Body of pancreas (tissue), 4 donors: Measurements from ENCODE around the gene C4B. TPM values are rescaled to one million over a fixed set of nuclear protein-coding genes. Genes with fewer than 3 reads are reported as not detected.

Experiments used
- ATAC-seq: fragments of 150-250 bp; one replicate; pipeline ENCODE4 v1.9.1; 2016
- DNase-seq, 4 donors: peaks; one replicate each; pipeline ENCODE4 v3.0.0-alpha.2; 2019
- H3K27ac ChIP-seq, 4 donors: fragments of 200-600 bp; sonication (generic); 1 replicate in 3 of 4; 2 replicates in 1 of 4; pipeline versions ENCODE4 v1.5.1 to v1.6.1; 2016 to 2019; ENCODE audit warnings: mild to moderate bottlenecking in 1 of 4, mixed read lengths in 1 of 4, moderate library complexity in 1 of 4
- H3K27me3 ChIP-seq, 2 donors: fragments of 200-600 bp; sonication (generic); one replicate each; pipeline ENCODE4 v1.6.0; 2016; ENCODE audit warnings: mild to moderate bottlenecking in 1 of 2
- H3K36me3 ChIP-seq, 2 donors: fragments of 200-600 bp; sonication (generic); replicated peaks in 1 of 2; 2 replicates each; pipeline ENCODE4 v1.5.1; 2016; ENCODE audit warnings: low read depth in 2 of 2; ENCODE audit not compliant: insufficient read depth in 1 of 2
- H3K4me1 ChIP-seq: fragments of 200-600 bp; sonication (generic); one replicate; pipeline ENCODE4 v1.6.0; 2016
- H3K4me3 ChIP-seq, 2 donors: fragments of 200-600 bp; sonication (generic); 1 replicate in 1 of 2; 2 replicates in 1 of 2; pipeline ENCODE4 v1.5.1; 2016 to 2019
- H3K9me3 ChIP-seq, 3 donors: fragments of 200-600 bp; sonication (generic); 1 replicate in 2 of 3; 2 replicates in 1 of 3; pipeline ENCODE4 v1.5.1; 2016
- CTCF ChIP-seq, 7 experiments: fragments of 450-650 bp in 4 of 7; fragments of 200-600 bp in 3 of 7; sonication (generic) in 3 of 7; IDR thresholded peaks; one replicate each; pipeline ENCODE4 v1.5.1; 2016 to 2019; ENCODE audit warnings: antibody characterized with exemption in 7 of 7
- POLR2A ChIP-seq, 3 donors: fragments of 450-650 bp; IDR thresholded peaks; one replicate each; pipeline ENCODE4 v1.6.1; 2016; ENCODE audit warnings: antibody characterized with exemption in 3 of 3, mild to moderate bottlenecking in 2 of 3
- WGBS, 2 donors: methylation state at CpG; one replicate each; pipeline ENCODE4 v1.1.5; 2017; 5-methylcytosine and 5-hydroxymethylcytosine counted together
- intact Hi-C: fragments of 100-400 bp; cut with DNase I; formaldehyde crosslinking; loops from one replicate; pipeline ENCODE4 v1.15.1; 2023
- small RNA-seq: library from RNA; depleted of rRNA; stranded (forward); fragments of <200 nt; gene quantifications from one replicate; pipeline ENCODE3, GENCODE V24; 2016
- total RNA-seq, 2 donors: library from RNA; depleted of rRNA; stranded (reverse); fragments of >200 nt; gene quantifications; one replicate each; pipeline ENCODE4 v1.1.0, GENCODE V29; 2016

C4B gene
- total RNA-seq, 2 donors from 2014 or later = 57.7 to 77.3 TPM

GRCh38 chr6:32083812-32084768 lies 69.5 kb downstream of the C4B start:
- H3K27ac ChIP-seq = no peak overlapping the region
- H3K4me1 ChIP-seq = peaks cover 12% of the 10 kb centered on the region
- TF ChIP-seq POLR2A (IDR thresholded peaks at IDR 0.05) = no peak
- no peak for TF ChIP-seq CTCF (IDR thresholded peaks at IDR 0.05)
- intact Hi-C loops = no loop called here
- H3K4me3 ChIP-seq = no peak overlapping the region
- no peaks in the 10 kb centered on the region for H3K9me3 ChIP-seq
- WGBS, 2 donors = 78 to 79% methylated on average over 15 to 22 of the region's 22 CpGs
- no peak for DNase-seq
- H3K36me3 ChIP-seq = no peaks in the 10 kb centered on the region
- no peak for ATAC-seq
- H3K27me3 ChIP-seq = no peaks in the 10 kb centered on the region

GRCh38 chr6:32084780-32085179 lies 70.2 kb downstream of the C4B start:
- Histone ChIP-seq H3K4me1 (peaks cover 12% of the 10 kb centered on the region), H3K27ac (no peak overlapping the region), H3K4me3 (no peak overlapping the region), H3K27me3 (no peaks in the 10 kb centered on the region), H3K9me3 (no peaks in the 10 kb centered on the region), H3K36me3 (no peaks in the 10 kb centered on the region)
- ATAC-seq (no peak), DNase-seq (no peak)
- WGBS, 2 donors = 71 to 79% methylated on average over 2 of the region's 2 CpGs
- TF ChIP-seq CTCF (IDR thresholded peaks at IDR 0.05) (no peak), POLR2A (IDR thresholded peaks at IDR 0.05) (no peak)
- intact Hi-C loops = no loop called here

Small RNA genes lying within 50 kb of the gene (small RNA-seq; reads per million reads assigned to genes)
- not detected for gene RNA5SP206

Other genes with a start within 250 kb of the C4B start
- gene VWA7, start 237.5 kb upstream of the C4B start, total RNA-seq = 1 to 10 TPM; 4.2 to 6.3 TPM
- 10 to 100 TPM; 39.2 to 67.6 TPM for gene VARS1, start 219.0 kb upstream of the C4B start, total RNA-seq
- 10 to 100 TPM; 21.0 to 22.4 TPM for gene LSM2, start 207.8 kb upstream of the C4B start, total RNA-seq
- gene HSPA1L, start 199.5 kb upstream of the C4B start, total RNA-seq = 1 to 10 TPM in 1 of 2 donors, under 1 TPM in 1; 0.33 to 1.0 TPM
- gene HSPA1A, start 199.3 kb upstream of the C4B start, total RNA-seq = 10 to 100 TPM; 70.9 to 92.1 TPM
- 100 to 1,000 TPM in 1 of 2 donors, 10 to 100 TPM in 1; 87.0 to 131 TPM for gene HSPA1B, start 187.1 kb upstream of the C4B start, total RNA-seq
- gene NEU1, start 152.0 kb upstream of the C4B start, total RNA-seq = 10 to 100 TPM; 29.3 to 30.6 TPM
- gene SLC44A4, start 135.8 kb upstream of the C4B start, total RNA-seq = 10 to 100 TPM in 1 of 2 donors, 1 to 10 TPM in 1; 7.3 to 19.2 TPM
- gene EHMT2, start 117.1 kb upstream of the C4B start, total RNA-seq = 10 to 100 TPM; 35.8 to 87.7 TPM
- 1 to 10 TPM in 1 of 2 donors, not detected in 1; 2.1 TPM for gene ZBTB12, start 112.7 kb upstream of the C4B start, total RNA-seq
- gene C2, start 87.1 kb upstream of the C4B start, total RNA-seq = 1 to 10 TPM; 1.3 TPM
- gene CFB, start 68.7 kb upstream of the C4B start, total RNA-seq = 10 to 100 TPM; 21.0 to 33.9 TPM
- gene NELFE, start 55.8 kb upstream of the C4B start, total RNA-seq = 10 to 100 TPM; 38.9 to 39.9 TPM
- 10 to 100 TPM; 30.9 to 52.1 TPM for gene SKIC2, start 55.6 kb upstream of the C4B start, total RNA-seq
- 10 to 100 TPM; 16.9 to 26.0 TPM for gene DXO, start 42.7 kb upstream of the C4B start, total RNA-seq
- 10 to 100 TPM; 60.3 to 65.9 TPM for gene C4A, start 32.7 kb upstream of the C4B start, total RNA-seq
- gene CYP21A2, start 23.6 kb downstream of the C4B start, total RNA-seq = under 1 TPM in 1 of 2 donors, not detected in 1; 0.52 TPM
- gene TNXB, start 94.5 kb downstream of the C4B start, total RNA-seq = 10 to 100 TPM; 24.9 to 36.6 TPM
- 10 to 100 TPM; 26.5 to 32.3 TPM for gene ATF6B, start 113.5 kb downstream of the C4B start, total RNA-seq
- gene FKBPL, start 115.5 kb downstream of the C4B start, total RNA-seq = 1 to 10 TPM; 1.0 to 1.6 TPM
- not detected for gene PRRT1, start 137.1 kb downstream of the C4B start, total RNA-seq
- 1 to 10 TPM; 3.6 to 9.9 TPM for gene PPT2, start 139.3 kb downstream of the C4B start, total RNA-seq
- 1 to 10 TPM; 5.7 to 6.9 TPM for gene EGFL8, start 149.8 kb downstream of the C4B start, total RNA-seq
- 10 to 100 TPM; 13.2 to 16.1 TPM for gene AGPAT1, start 161.3 kb downstream of the C4B start, total RNA-seq
- 10 to 100 TPM; 34.0 to 62.0 TPM for gene RNF5, start 163.6 kb downstream of the C4B start, total RNA-seq
- 1 to 10 TPM; 3.0 to 4.9 TPM for gene AGER, start 169.5 kb downstream of the C4B start, total RNA-seq
- gene PBX2, start 175.4 kb downstream of the C4B start, total RNA-seq = 10 to 100 TPM; 28.8 to 31.3 TPM
- gene GPSM3, start 177.8 kb downstream of the C4B start, total RNA-seq = 1 to 10 TPM; 1.3 to 6.0 TPM
- 10 to 100 TPM; 10.6 to 48.1 TPM for gene NOTCH4, start 209.3 kb downstream of the C4B start, total RNA-seq